Measurements from ENCODE around the gene TRIM71.
"Not testable (repeated sequence)": the region's sequence is repeated elsewhere in the genome, so short reads cannot be mapped to it uniquely, and the experiment has no call there.

TRIM71 gene

GRCh38 chr3:32842531-32842931, 24.7 kb downstream of the TRIM71 start:
- DNase-seq (ENCODE audit: low read depth in 1 of 2, low spot score in 1 of 2), result no peak

- DNase-seq (ENCODE audit: low read depth in 1 of 2, low spot score in 1 of 2), result no peak
These were observed 25.2 kb downstream of the TRIM71 start for GRCh38 chr3:32842987-32843386.

GRCh38 chr3:32843510-32844321, 25.9 kb downstream of the TRIM71 start:
- DNase-seq (ENCODE audit: low read depth in 1 of 2, low spot score in 1 of 2), result no peak

GRCh38 chr3:32844322-32844654, 26.5 kb downstream of the TRIM71 start:
- no peak for DNase-seq (ENCODE audit: low read depth in 1 of 2, low spot score in 1 of 2)

- no peak for DNase-seq (ENCODE audit: low read depth in 1 of 2, low spot score in 1 of 2)
These were observed 27.1 kb downstream of the TRIM71 start for GRCh38 chr3:32844914-32845313.

GRCh38 chr3:32845546-32845945, 27.7 kb downstream of the TRIM71 start:
- not testable (repeated sequence) for DNase-seq (ENCODE audit: low read depth in 1 of 2, low spot score in 1 of 2)

- not testable (repeated sequence) for DNase-seq (ENCODE audit: low read depth in 1 of 2, low spot score in 1 of 2)
These were observed 29.2 kb downstream of the TRIM71 start for GRCh38 chr3:32847045-32847444.

GRCh38 chr3:32847528-32847927, 29.7 kb downstream of the TRIM71 start:
- DNase-seq (ENCODE audit: low read depth in 1 of 2, low spot score in 1 of 2), result no peak

- DNase-seq (ENCODE audit: low read depth in 1 of 2, low spot score in 1 of 2), result no peak
These were observed 30.4 kb downstream of the TRIM71 start for GRCh38 chr3:32848215-32848614.

- no peak for DNase-seq (ENCODE audit: low read depth in 1 of 2, low spot score in 1 of 2)
These were observed 31.2 kb downstream of the TRIM71 start for GRCh38 chr3:32849046-32849445.

- no peak for DNase-seq (ENCODE audit: low read depth in 1 of 2, low spot score in 1 of 2)
These were observed 32.4 kb downstream of the TRIM71 start for GRCh38 chr3:32850226-32850625.

- DNase-seq (ENCODE audit: low read depth in 1 of 2, low spot score in 1 of 2), result no peak
These were observed 32.8 kb downstream of the TRIM71 start for GRCh38 chr3:32850636-32851035.

GRCh38 chr3:32852146-32852545, 34.3 kb downstream of the TRIM71 start:
- DNase-seq (ENCODE audit: low read depth in 1 of 2, low spot score in 1 of 2), result no peak

- no peak for DNase-seq (ENCODE audit: low read depth in 1 of 2, low spot score in 1 of 2)
These were observed 37.7 kb downstream of the TRIM71 start for GRCh38 chr3:32855350-32855953.

- no peak for DNase-seq (ENCODE audit: low read depth in 1 of 2, low spot score in 1 of 2)
These were observed 38.6 kb downstream of the TRIM71 start for GRCh38 chr3:32856355-32856889.

- no peak for DNase-seq (ENCODE audit: low read depth in 1 of 2, low spot score in 1 of 2)
These were observed 39.2 kb downstream of the TRIM71 start for GRCh38 chr3:32856901-32857507.

GRCh38 chr3:32857921-32858320, 40.1 kb downstream of the TRIM71 start:
- no peak for DNase-seq (ENCODE audit: low read depth in 1 of 2, low spot score in 1 of 2)

GRCh38 chr3:32859604-32860237, 41.9 kb downstream of the TRIM71 start:
- no peak for DNase-seq (ENCODE audit: low read depth in 1 of 2, low spot score in 1 of 2)

- no peak for DNase-seq (ENCODE audit: low read depth in 1 of 2, low spot score in 1 of 2)
These were observed 42.7 kb downstream of the TRIM71 start for GRCh38 chr3:32860499-32860898.

GRCh38 chr3:32861681-32862080, 43.9 kb downstream of the TRIM71 start:
- no peak for DNase-seq (ENCODE audit: low read depth in 1 of 2, low spot score in 1 of 2)

GRCh38 chr3:32862247-32862935, 44.6 kb downstream of the TRIM71 start:
- DNase-seq (ENCODE audit: low read depth in 1 of 2, low spot score in 1 of 2), result no peak
